Measurements from ENCODE around the gene FLRT1. TPM values are rescaled to one million over a fixed set of nuclear protein-coding genes. Genes with fewer than 3 reads are reported as not detected.

The FLRT1 gene
- total RNA-seq, 1 donor = not detected

GRCh38 chr11:64027651-64028397, 7.9 kb upstream of the FLRT1 start:
- peaks cover 17% of the 10 kb centered on the region for H3K4me1 ChIP-seq (ENCODE audit: insufficient read depth, low read length)
- no peaks in the 10 kb centered on the region for H3K27me3 ChIP-seq (ENCODE audit: insufficient read depth, low read length)
- no peak overlapping the region for H3K4me3 ChIP-seq (ENCODE audit: low read length)
- no peaks in the 10 kb centered on the region for H3K9me3 ChIP-seq (ENCODE audit: low read depth, low read length)

- Histone ChIP-seq H3K9me3 (ENCODE audit: low read depth, low read length) (no peaks in the 10 kb centered on the region), H3K4me3 (ENCODE audit: low read length) (no peak overlapping the region), H3K4me1 (ENCODE audit: insufficient read depth, low read length) (peaks cover 17% of the 10 kb centered on the region), H3K27me3 (ENCODE audit: insufficient read depth, low read length) (no peaks in the 10 kb centered on the region)
These were observed 7.2 kb upstream of the FLRT1 start for GRCh38 chr11:64028398-64029115.

- no peak overlapping the region for H3K4me3 ChIP-seq (ENCODE audit: low read length)
- peaks cover 17% of the 10 kb centered on the region for H3K4me1 ChIP-seq (ENCODE audit: insufficient read depth, low read length)
- peaks cover 10% of the 10 kb centered on the region for H3K27me3 ChIP-seq (ENCODE audit: insufficient read depth, low read length)
- no peaks in the 10 kb centered on the region for H3K9me3 ChIP-seq (ENCODE audit: low read depth, low read length)
These were observed 6.0 kb upstream of the FLRT1 start for GRCh38 chr11:64029773-64030172.

- no peaks in the 10 kb centered on the region for H3K9me3 ChIP-seq (ENCODE audit: low read depth, low read length)
These were observed 4.7 kb upstream of the FLRT1 start for GRCh38 chr11:64031001-64031400.

DNA sequence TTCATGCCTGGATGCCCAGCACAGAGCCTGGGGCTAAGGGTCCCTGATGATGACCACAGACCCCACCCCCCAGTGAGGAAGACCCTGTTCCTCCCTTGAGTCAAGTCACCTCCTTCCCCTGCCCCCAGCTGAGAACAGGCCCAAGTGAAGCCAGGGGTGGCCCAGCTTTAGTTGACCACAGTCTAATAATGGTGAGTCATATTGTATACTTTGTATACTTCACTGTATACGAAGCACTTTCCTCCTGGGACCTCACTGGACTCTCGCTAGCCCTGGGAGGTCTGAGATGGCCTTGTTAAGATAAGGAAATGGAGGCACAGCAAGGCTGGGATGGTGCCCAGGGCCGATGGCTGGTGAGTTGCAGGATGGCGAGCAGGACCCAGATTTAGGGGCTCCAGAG, 3.7 kb upstream of the FLRT1 start:
- Histone ChIP-seq H3K4me1 (ENCODE audit: insufficient read depth, low read length) (peaks cover 17% of the 10 kb centered on the region), H3K4me3 (ENCODE audit: low read length) (no peak overlapping the region), H3K27me3 (ENCODE audit: insufficient read depth, low read length) (peaks cover 19% of the 10 kb centered on the region), H3K9me3 (ENCODE audit: low read depth, low read length) (no peaks in the 10 kb centered on the region)

More at GRCh38 chr11:64031001-64031400, 4.7 kb upstream of the FLRT1 start:
- H3K27me3 ChIP-seq (ENCODE audit: insufficient read depth, low read length) = peaks cover 14% of the 10 kb centered on the region
- H3K4me3 ChIP-seq (ENCODE audit: low read length) = no peak overlapping the region
- H3K4me1 ChIP-seq (ENCODE audit: insufficient read depth, low read length) = peaks cover 17% of the 10 kb centered on the region

DNA sequence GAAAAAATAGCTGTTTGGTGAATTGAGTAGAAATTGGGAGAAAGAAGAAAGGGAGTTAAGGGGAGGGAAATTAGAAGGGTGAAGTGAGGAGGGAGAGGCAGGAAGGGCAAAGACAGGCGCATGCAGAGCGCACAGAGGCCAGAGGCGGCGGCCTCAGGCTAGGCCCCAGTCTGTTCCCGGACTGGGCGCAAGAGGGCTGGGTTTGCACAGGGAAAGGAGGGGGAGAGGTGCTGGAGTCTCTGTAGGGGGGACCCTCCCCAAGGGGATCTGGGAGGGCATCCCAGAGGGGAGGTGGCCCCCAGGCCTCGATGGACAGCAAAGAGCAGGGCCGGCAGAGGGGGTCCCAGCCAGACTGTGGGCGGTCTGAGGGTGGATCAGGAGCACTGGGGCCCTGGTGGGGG, 1.3 kb upstream of the FLRT1 start:
- Histone ChIP-seq H3K27me3 (ENCODE audit: insufficient read depth, low read length) (peaks cover 23% of the 10 kb centered on the region), H3K9me3 (ENCODE audit: low read depth, low read length) (no peaks in the 10 kb centered on the region), H3K4me1 (ENCODE audit: insufficient read depth, low read length) (no peaks in the 10 kb centered on the region), H3K4me3 (ENCODE audit: low read length) (no peak overlapping the region)

- no peaks in the 10 kb centered on the region for H3K9me3 ChIP-seq (ENCODE audit: low read depth, low read length)
- H3K27me3 ChIP-seq (ENCODE audit: insufficient read depth, low read length) = peaks cover 23% of the 10 kb centered on the region
- H3K4me3 ChIP-seq (ENCODE audit: low read length) = no peak overlapping the region
- no peaks in the 10 kb centered on the region for H3K4me1 ChIP-seq (ENCODE audit: insufficient read depth, low read length)
These were observed 628 bp upstream of the FLRT1 start for GRCh38 chr11:64035081-64035524.

- Histone ChIP-seq H3K27me3 (ENCODE audit: insufficient read depth, low read length) (peaks cover 23% of the 10 kb centered on the region), H3K4me1 (ENCODE audit: insufficient read depth, low read length) (no peaks in the 10 kb centered on the region), H3K9me3 (ENCODE audit: low read depth, low read length) (no peaks in the 10 kb centered on the region), H3K4me3 (ENCODE audit: low read length) (no peak overlapping the region)
These were observed 626 bp downstream of the FLRT1 start for GRCh38 chr11:64036087-64037026.

- no peaks in the 10 kb centered on the region for H3K4me1 ChIP-seq (ENCODE audit: insufficient read depth, low read length)
- H3K27me3 ChIP-seq (ENCODE audit: insufficient read depth, low read length) = peaks cover 23% of the 10 kb centered on the region
- H3K4me3 ChIP-seq (ENCODE audit: low read length) = no peak overlapping the region
- no peaks in the 10 kb centered on the region for H3K9me3 ChIP-seq (ENCODE audit: low read depth, low read length)
These were observed 1.4 kb downstream of the FLRT1 start for GRCh38 chr11:64037027-64037634.

DNA sequence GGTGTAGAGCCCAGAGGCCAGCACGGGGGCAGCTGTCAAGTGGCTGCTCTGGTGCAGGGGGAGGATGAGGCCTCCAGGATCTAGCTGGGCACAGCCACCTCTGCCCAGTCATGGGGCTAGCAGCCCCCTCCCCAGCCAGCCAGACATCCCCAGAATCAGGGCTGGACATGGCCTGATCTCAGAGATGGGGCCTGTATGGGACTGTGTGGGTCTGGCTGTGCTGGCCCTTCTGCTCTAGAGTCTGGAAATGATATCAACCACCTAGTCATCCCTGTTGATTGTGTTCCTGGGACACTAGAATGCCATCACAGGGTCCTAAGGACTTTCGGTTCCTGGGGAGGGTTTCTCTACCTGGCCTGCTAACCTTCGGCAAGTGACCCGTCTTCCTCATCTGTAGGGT, 2.8 kb downstream of the FLRT1 start:
- Histone ChIP-seq H3K9me3 (ENCODE audit: low read depth, low read length) (no peaks in the 10 kb centered on the region), H3K4me3 (ENCODE audit: low read length) (no peak overlapping the region), H3K4me1 (ENCODE audit: insufficient read depth, low read length) (no peaks in the 10 kb centered on the region), H3K27me3 (ENCODE audit: insufficient read depth, low read length) (peaks cover 23% of the 10 kb centered on the region)

- Histone ChIP-seq H3K4me3 (ENCODE audit: low read length) (no peak overlapping the region), H3K27me3 (ENCODE audit: insufficient read depth, low read length) (peaks cover 20% of the 10 kb centered on the region), H3K9me3 (ENCODE audit: low read depth, low read length) (no peaks in the 10 kb centered on the region), H3K4me1 (ENCODE audit: insufficient read depth, low read length) (no peaks in the 10 kb centered on the region)
These were observed 3.4 kb downstream of the FLRT1 start for GRCh38 chr11:64039012-64039665.

- no peaks in the 10 kb centered on the region for H3K4me1 ChIP-seq (ENCODE audit: insufficient read depth, low read length)
- no peaks in the 10 kb centered on the region for H3K9me3 ChIP-seq (ENCODE audit: low read depth, low read length)
These were observed 5.1 kb downstream of the FLRT1 start for GRCh38 chr11:64040684-64041322.

DNA sequence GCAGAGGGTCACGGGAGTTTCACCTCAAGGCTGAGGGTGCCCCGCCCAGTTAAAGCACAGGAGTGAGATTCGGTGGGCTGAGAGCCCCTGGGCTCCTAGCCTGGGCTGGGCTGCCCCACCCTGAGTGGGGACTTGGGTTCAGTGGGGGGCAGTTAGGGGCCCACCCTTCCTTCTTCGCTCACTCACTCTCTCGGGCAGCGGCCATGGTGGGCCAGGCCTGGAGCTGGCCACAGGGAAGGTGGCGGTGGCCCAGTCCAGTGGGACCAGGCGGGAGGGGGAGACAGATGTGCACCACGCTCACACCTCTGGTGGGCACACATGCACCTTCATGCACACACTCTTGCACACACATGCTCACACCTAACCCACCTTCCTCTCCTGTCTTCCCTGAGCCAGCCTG, 6.1 kb downstream of the FLRT1 start:
- H3K27me3 ChIP-seq (ENCODE audit: insufficient read depth, low read length) = peaks cover 6% of the 10 kb centered on the region
- no peaks in the 10 kb centered on the region for H3K9me3 ChIP-seq (ENCODE audit: low read depth, low read length)
- H3K4me3 ChIP-seq (ENCODE audit: low read length) = no peak overlapping the region
- no peaks in the 10 kb centered on the region for H3K4me1 ChIP-seq (ENCODE audit: insufficient read depth, low read length)

More at GRCh38 chr11:64040684-64041322, 5.1 kb downstream of the FLRT1 start:
- Histone ChIP-seq H3K27me3 (ENCODE audit: insufficient read depth, low read length) (peaks cover 9% of the 10 kb centered on the region), H3K4me3 (ENCODE audit: low read length) (no peak overlapping the region)

- Histone ChIP-seq H3K9me3 (ENCODE audit: low read depth, low read length) (no peaks in the 10 kb centered on the region), H3K27me3 (ENCODE audit: insufficient read depth, low read length) (peaks cover 3% of the 10 kb centered on the region), H3K4me3 (ENCODE audit: low read length) (no peak overlapping the region), H3K4me1 (ENCODE audit: insufficient read depth, low read length) (no peaks in the 10 kb centered on the region)
These were observed 6.6 kb downstream of the FLRT1 start for GRCh38 chr11:64042301-64042700.

Data from mononuclear cell (primary cell).